WTC11 (cell line): Measurements from ENCODE around the gene RGS12. TPM values are rescaled to one million over a fixed set of nuclear protein-coding genes. Genes with fewer than 3 reads are reported as not detected.

Source experiments
- ATAC-seq: fragments of 200-7000 bp; cut with Tn5 transposase; 2 replicates; pipeline ENCODE4 v1.10.0; 2021; ENCODE audit warnings: mild to moderate bottlenecking, moderate library complexity
- CTCF ChIA-PET: fragments of 300-600 bp; sonication (Branson Sonifier 250); formaldehyde crosslinking; loops from one replicate; lab custom pipeline; 2021; ENCODE audit warnings: antibody characterized with exemption; lab: Charles Lee
- POLR2A ChIA-PET: fragments of 350-600 bp; sonication (Branson Sonifier 250); formaldehyde crosslinking; loops from one replicate; lab custom pipeline; 2021; ENCODE audit warnings: antibody characterized with exemption; lab: Charles Lee
- DNase-seq: peaks from one replicate; pipeline ENCODE4 v3.0.0; 2021; ENCODE audit warnings: low spot score
- H3K27ac Mint-ChIP-seq: 2 replicates; pipeline ENCODE4 v1.8.0; 2021; ENCODE audit warnings: mixed read lengths
- H3K27me3 Mint-ChIP-seq: 2 replicates; pipeline ENCODE4 v1.8.0; 2021; ENCODE audit warnings: low read depth, mild to moderate bottlenecking, moderate library complexity, mixed read lengths
- H3K36me3 Mint-ChIP-seq: 2 replicates; pipeline ENCODE4 v1.8.0; 2021; ENCODE audit warnings: mixed read lengths
- H3K4me1 Mint-ChIP-seq: 2 replicates; pipeline ENCODE4 v1.8.0; 2022; ENCODE audit warnings: mixed read lengths
- H3K4me3 Mint-ChIP-seq: 2 replicates; pipeline ENCODE4 v1.8.0; 2021; ENCODE audit warnings: mild to moderate bottlenecking, moderate library complexity, mixed read lengths
- H3K9me3 Mint-ChIP-seq: 2 replicates; pipeline ENCODE4 v1.8.0; 2021; ENCODE audit warnings: mixed read lengths
- ELF4 ChIP-seq: sonication (generic); formaldehyde crosslinking; IDR thresholded peaks from 2 replicates; pipeline ENCODE4 v1.8.1; 2022; ENCODE audit warnings: low read depth, mild to moderate bottlenecking, moderate library complexity, missing genetic modification reagents
- GABPB1 ChIP-seq: sonication (generic); formaldehyde crosslinking; IDR thresholded peaks from 2 replicates; pipeline ENCODE4 v1.8.1; 2023; ENCODE audit warnings: mild to moderate bottlenecking, missing genetic modification reagents
- GRHL2 ChIP-seq: fragments of 250-450 bp; sonication (Bioruptor Pico); IDR thresholded peaks from 2 replicates; pipeline ENCODE4 v1.8.0; 2022; ENCODE audit warnings: mild to moderate bottlenecking, moderate library complexity; ENCODE audit not compliant: insufficient replicate concordance, severe bottlenecking
- NFATC4 ChIP-seq: fragments of 250-450 bp; sonication (Bioruptor Pico); IDR thresholded peaks from 2 replicates; pipeline ENCODE4 v1.9.0; 2021; ENCODE audit warnings: mild to moderate bottlenecking
- NFE2L1 ChIP-seq: sonication (generic); formaldehyde crosslinking; IDR thresholded peaks from 2 replicates; pipeline ENCODE4 v1.8.1; 2023; ENCODE audit warnings: missing genetic modification reagents
- NFYB ChIP-seq: sonication (generic); formaldehyde crosslinking; conservative IDR thresholded peaks from 2 replicates; pipeline ENCODE4 v1.8.0; 2022; ENCODE audit warnings: low read depth, missing genetic modification reagents
- SP1 ChIP-seq: sonication (generic); formaldehyde crosslinking; conservative IDR thresholded peaks from 2 replicates; pipeline ENCODE4 v1.8.1; 2022; ENCODE audit warnings: missing genetic modification reagents
- ZBTB21 ChIP-seq: sonication (generic); formaldehyde crosslinking; IDR thresholded peaks from 2 replicates; pipeline ENCODE4 v1.8.1; 2023; ENCODE audit warnings: mild to moderate bottlenecking, missing genetic modification reagents, borderline replicate concordance
- ZNF219 ChIP-seq: sonication (generic); formaldehyde crosslinking; IDR thresholded peaks from 2 replicates; pipeline ENCODE4 v1.8.0; 2023; ENCODE audit warnings: missing genetic modification reagents, mild to moderate bottlenecking, borderline replicate concordance
- ZNF396 ChIP-seq: fragments of 250-450 bp; sonication (Bioruptor Pico); IDR thresholded peaks from 2 replicates; pipeline ENCODE4 v1.8.0; 2021; ENCODE audit warnings: mild to moderate bottlenecking, moderate library complexity, borderline replicate concordance
- total RNA-seq: library from RNA; stranded (reverse); gene quantifications from 3 replicates; pipeline ENCODE4 v1.2.3, GENCODE V29; 2021
- TF ChIP-seq, protein P1 (sequence below): fragments of 250-450 bp; sonication (Bioruptor Pico); IDR thresholded peaks from 2 replicates; pipeline ENCODE4 v1.8.0; 2021; ENCODE audit warnings: mild to moderate bottlenecking
- TF ChIP-seq, protein P2 (sequence below): sonication (generic); formaldehyde crosslinking; IDR thresholded peaks from 2 replicates; pipeline ENCODE4 v1.8.0; 2022; ENCODE audit warnings: mild to moderate bottlenecking, missing genetic modification reagents
- TF ChIP-seq, protein P3 (sequence below): sonication (generic); formaldehyde crosslinking; IDR thresholded peaks from 2 replicates; pipeline ENCODE4 v1.8.0; 2023; ENCODE audit warnings: missing genetic modification reagents
- TF ChIP-seq, protein P4 (sequence below): sonication (generic); formaldehyde crosslinking; IDR thresholded peaks from 2 replicates; pipeline ENCODE4 v1.8.1; 2022; ENCODE audit warnings: low read depth, missing genetic modification reagents, borderline replicate concordance
- TF ChIP-seq, protein P5 (sequence below): sonication (generic); formaldehyde crosslinking; conservative IDR thresholded peaks from 2 replicates; pipeline ENCODE4 v1.8.1; 2022; ENCODE audit warnings: mild to moderate bottlenecking, missing genetic modification reagents
- TF ChIP-seq, protein P6 (sequence below): sonication (generic); formaldehyde crosslinking; IDR thresholded peaks from 2 replicates; pipeline ENCODE4 v1.8.0; 2022; ENCODE audit warnings: mild to moderate bottlenecking, missing genetic modification reagents

The RGS12 gene
- total RNA-seq, 1 experiment from 2014 or later, result 21.0 TPM

DNA sequence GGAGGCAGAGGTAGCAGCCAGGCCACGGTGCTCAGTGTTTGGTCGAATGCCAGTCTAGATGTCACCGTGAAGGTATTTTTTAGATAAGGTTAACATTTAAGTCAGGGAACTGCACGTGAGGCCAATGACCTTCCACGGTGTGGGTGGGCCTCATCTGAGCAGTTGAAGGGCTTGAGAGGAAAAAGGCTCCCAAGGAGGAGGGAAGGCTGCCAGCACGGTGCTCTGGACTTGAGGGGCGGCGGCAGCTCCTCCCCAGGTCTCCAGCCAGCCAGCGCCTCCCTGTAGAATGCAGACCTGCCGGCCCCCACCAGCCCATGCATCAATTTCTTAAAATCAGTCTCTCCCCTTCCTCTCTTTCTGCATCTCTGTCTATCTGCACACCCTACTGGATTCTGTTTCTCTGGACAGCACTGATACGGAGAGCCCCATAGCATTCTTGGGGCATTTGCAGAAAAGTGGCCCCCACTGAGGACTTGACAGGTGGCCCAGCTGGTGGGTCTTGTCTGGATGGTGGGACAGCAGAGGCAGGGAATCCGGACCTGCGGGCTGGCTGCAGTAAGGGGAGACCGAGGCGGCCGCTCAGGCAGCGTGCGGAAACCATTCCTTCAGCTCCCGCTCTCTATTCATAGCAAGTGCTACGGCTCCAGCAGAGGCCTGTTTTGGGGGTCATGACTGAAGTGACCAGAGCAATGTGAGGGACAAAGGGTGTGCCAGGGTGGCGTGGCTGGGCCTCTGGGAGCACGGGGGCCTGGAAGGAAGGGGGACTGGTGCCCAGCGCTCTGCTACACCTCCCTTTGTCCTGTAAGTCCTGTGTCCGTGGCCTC lies 7.9 kb upstream of the RGS12 start (continued):
- TF ChIP-seq, protein P1, sequence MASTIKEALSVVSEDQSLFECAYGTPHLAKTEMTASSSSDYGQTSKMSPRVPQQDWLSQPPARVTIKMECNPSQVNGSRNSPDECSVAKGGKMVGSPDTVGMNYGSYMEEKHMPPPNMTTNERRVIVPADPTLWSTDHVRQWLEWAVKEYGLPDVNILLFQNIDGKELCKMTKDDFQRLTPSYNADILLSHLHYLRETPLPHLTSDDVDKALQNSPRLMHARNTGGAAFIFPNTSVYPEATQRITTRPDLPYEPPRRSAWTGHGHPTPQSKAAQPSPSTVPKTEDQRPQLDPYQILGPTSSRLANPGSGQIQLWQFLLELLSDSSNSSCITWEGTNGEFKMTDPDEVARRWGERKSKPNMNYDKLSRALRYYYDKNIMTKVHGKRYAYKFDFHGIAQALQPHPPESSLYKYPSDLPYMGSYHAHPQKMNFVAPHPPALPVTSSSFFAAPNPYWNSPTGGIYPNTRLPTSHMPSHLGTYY (CRISPR knock-in tag), result no peak

DNA sequence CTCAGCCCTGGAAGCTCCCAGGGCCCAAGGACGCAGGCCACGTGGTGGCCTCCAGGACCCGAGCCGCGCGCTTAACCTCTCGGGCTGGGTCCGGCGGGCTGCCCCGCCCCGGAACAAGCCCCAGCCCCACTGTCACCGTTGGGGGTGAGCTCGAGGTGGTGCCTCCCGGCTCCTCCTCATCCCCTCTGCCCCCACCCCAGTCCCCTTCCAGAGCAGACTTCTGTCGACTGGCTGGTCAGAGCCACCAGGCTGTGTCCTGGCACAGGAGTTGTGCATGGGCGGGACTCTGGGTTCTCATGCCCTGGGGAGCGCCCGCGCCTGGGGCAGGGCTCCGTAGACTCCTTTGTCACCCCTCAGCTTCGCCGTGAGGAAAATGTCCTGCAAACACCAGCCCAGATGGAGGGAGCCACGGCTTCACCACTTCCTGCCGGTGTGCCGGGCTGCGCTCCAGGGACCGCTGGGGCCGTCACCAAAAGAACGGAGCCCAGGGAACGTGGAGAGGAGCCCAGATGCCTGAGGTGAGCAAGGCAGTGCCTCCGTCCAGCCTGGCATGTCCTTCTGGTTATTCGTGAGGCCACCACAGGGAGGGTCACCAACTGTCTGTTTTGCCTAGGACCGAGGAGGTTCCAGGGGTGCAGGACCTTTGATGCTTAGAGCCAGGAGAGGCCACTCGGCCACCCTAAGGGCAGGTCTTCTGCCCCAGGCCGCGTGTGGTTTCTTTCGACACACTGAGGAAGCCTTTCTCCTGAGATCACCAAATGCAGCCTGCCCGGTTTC lies 7.1 kb upstream of the RGS12 start:
- no peak overlapping the region for H3K27ac Mint-ChIP-seq
- POLR2A ChIA-PET, result no interaction called here
- no peak for TF ChIP-seq ELF4
- no peak for TF ChIP-seq NFE2L1 (CRISPR knock-in tag)
- TF ChIP-seq ZNF219 (CRISPR knock-in tag), result no peak
- TF ChIP-seq NFATC4, result no peak
- TF ChIP-seq, protein P2, sequence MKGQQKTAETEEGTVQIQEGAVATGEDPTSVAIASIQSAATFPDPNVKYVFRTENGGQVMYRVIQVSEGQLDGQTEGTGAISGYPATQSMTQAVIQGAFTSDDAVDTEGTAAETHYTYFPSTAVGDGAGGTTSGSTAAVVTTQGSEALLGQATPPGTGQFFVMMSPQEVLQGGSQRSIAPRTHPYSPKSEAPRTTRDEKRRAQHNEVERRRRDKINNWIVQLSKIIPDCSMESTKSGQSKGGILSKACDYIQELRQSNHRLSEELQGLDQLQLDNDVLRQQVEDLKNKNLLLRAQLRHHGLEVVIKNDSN (CRISPR knock-in tag), result no peak
- TF ChIP-seq, protein P3, sequence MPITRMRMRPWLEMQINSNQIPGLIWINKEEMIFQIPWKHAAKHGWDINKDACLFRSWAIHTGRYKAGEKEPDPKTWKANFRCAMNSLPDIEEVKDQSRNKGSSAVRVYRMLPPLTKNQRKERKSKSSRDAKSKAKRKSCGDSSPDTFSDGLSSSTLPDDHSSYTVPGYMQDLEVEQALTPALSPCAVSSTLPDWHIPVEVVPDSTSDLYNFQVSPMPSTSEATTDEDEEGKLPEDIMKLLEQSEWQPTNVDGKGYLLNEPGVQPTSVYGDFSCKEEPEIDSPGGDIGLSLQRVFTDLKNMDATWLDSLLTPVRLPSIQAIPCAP (CRISPR knock-in tag), result no peak
- no peak for TF ChIP-seq ZNF396
- TF ChIP-seq SP1 (CRISPR knock-in tag), result no peak
- TF ChIP-seq, protein P4, sequence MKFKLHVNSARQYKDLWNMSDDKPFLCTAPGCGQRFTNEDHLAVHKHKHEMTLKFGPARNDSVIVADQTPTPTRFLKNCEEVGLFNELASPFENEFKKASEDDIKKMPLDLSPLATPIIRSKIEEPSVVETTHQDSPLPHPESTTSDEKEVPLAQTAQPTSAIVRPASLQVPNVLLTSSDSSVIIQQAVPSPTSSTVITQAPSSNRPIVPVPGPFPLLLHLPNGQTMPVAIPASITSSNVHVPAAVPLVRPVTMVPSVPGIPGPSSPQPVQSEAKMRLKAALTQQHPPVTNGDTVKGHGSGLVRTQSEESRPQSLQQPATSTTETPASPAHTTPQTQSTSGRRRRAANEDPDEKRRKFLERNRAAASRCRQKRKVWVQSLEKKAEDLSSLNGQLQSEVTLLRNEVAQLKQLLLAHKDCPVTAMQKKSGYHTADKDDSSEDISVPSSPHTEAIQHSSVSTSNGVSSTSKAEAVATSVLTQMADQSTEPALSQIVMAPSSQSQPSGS (CRISPR knock-in tag), result no peak
- no peak for TF ChIP-seq NFYB
- TF ChIP-seq, protein P1 (CRISPR knock-in tag), result no peak
- no peak for TF ChIP-seq GRHL2 (CRISPR knock-in tag)
- TF ChIP-seq ZBTB21, result no peak
- TF ChIP-seq, protein P5, sequence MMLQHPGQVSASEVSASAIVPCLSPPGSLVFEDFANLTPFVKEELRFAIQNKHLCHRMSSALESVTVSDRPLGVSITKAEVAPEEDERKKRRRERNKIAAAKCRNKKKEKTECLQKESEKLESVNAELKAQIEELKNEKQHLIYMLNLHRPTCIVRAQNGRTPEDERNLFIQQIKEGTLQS (CRISPR knock-in tag), result no peak
- TF ChIP-seq GABPB1 (CRISPR knock-in tag), result no peak
- TF ChIP-seq, protein P6, sequence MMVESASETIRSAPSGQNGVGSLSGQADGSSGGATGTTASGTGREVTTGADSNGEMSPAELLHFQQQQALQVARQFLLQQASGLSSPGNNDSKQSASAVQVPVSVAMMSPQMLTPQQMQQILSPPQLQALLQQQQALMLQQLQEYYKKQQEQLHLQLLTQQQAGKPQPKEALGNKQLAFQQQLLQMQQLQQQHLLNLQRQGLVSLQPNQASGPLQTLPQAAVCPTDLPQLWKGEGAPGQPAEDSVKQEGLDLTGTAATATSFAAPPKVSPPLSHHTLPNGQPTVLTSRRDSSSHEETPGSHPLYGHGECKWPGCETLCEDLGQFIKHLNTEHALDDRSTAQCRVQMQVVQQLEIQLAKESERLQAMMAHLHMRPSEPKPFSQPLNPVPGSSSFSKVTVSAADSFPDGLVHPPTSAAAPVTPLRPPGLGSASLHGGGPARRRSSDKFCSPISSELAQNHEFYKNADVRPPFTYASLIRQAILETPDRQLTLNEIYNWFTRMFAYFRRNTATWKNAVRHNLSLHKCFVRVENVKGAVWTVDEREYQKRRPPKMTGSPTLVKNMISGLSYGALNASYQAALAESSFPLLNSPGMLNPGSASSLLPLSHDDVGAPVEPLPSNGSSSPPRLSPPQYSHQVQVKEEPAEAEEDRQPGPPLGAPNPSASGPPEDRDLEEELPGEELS, result no peak
- CTCF ChIA-PET, result interaction anchor here (1.2 kb wide), 2 partner anchors 33 to 195 kb away, joined by 4 read pairs; no protein-coding TSS in a partner anchor
- peaks cover 14% of the 10 kb centered on the region for H3K27me3 Mint-ChIP-seq
- H3K9me3 Mint-ChIP-seq, result peaks cover 13% of the 10 kb centered on the region
- ATAC-seq (no peak), DNase-seq (peak; percentile 10)
- no peak overlapping the region for H3K4me3 Mint-ChIP-seq
- peaks cover 9% of the 10 kb centered on the region for H3K36me3 Mint-ChIP-seq
- no peaks in the 10 kb centered on the region for H3K4me1 Mint-ChIP-seq
